Loucy (cell line): ENCODE data around the gene LIPN.

Experiments
- H2AFZ ChIP-seq: fragments of 200-600 bp; sonication (generic); 2 replicates; pipeline ENCODE4 v1.6.0; 2016; ENCODE audit warnings: antibody characterized with exemption, mild to moderate bottlenecking, low read length, moderate library complexity
- H3F3A ChIP-seq: fragments of 200-600 bp; 2 replicates; pipeline ENCODE4 v1.6.0; 2016; ENCODE audit warnings: antibody characterized with exemption, low read depth, mild to moderate bottlenecking
- H3K27me3 ChIP-seq: fragments of 200-600 bp; sonication (generic); 2 replicates; pipeline ENCODE4 v1.6.1; 2014; ENCODE audit warnings: low read length, mild to moderate bottlenecking; ENCODE audit not compliant: insufficient read depth, poor library complexity, severe bottlenecking
- H3K36me3 ChIP-seq: fragments of 200-600 bp; sonication (generic); 2 replicates; pipeline ENCODE4 v1.6.1; 2016; ENCODE audit warnings: low read length; ENCODE audit not compliant: insufficient read depth
- H3K4me1 ChIP-seq: fragments of 200-600 bp; sonication (generic); 2 replicates; pipeline ENCODE4 v1.5.1; 2014; ENCODE audit warnings: low read length, mild to moderate bottlenecking; ENCODE audit not compliant: insufficient read depth, poor library complexity, severe bottlenecking
- H3K4me2 ChIP-seq: fragments of 200-600 bp; sonication (generic); 2 replicates; pipeline ENCODE4 v1.6.0; 2014; ENCODE audit warnings: antibody characterized with exemption, low read length, low read depth, mild to moderate bottlenecking; ENCODE audit not compliant: poor library complexity, severe bottlenecking
- H3K4me3 ChIP-seq: fragments of 200-600 bp; sonication (generic); 2 replicates; pipeline ENCODE4 v1.5.1; 2014; ENCODE audit warnings: low read length, mild to moderate bottlenecking, mixed read lengths; ENCODE audit not compliant: poor library complexity, severe bottlenecking
- H3K79me2 ChIP-seq: fragments of 200-600 bp; sonication (generic); 2 replicates; pipeline ENCODE4 v1.6.1; 2014; ENCODE audit warnings: low read length; ENCODE audit not compliant: insufficient read depth
- H3K9ac ChIP-seq: fragments of 200-600 bp; sonication (generic); 2 replicates; pipeline ENCODE4 v1.6.0; 2014; ENCODE audit warnings: mild to moderate bottlenecking, low read depth, low read length, moderate library complexity; ENCODE audit not compliant: poor library complexity, severe bottlenecking
- H3K9me2 ChIP-seq: fragments of 200-600 bp; sonication (generic); replicated peaks from 2 replicates; pipeline ENCODE4 v1.6.1; 2016; ENCODE audit warnings: low read depth, low read length, mixed read lengths
- H3K9me3 ChIP-seq: fragments of 200-600 bp; sonication (generic); 2 replicates; pipeline ENCODE4 v1.6.1; 2014; ENCODE audit warnings: mild to moderate bottlenecking, antibody characterized with exemption, low read length, low read depth; ENCODE audit not compliant: insufficient read depth
- H4K20me1 ChIP-seq: fragments of 200-600 bp; sonication (generic); 2 replicates; pipeline ENCODE4 v1.6.0; 2014; ENCODE audit warnings: antibody characterized with exemption, low read length, mild to moderate bottlenecking; ENCODE audit not compliant: insufficient read depth, poor library complexity, severe bottlenecking
- CTCF ChIP-seq: fragments of 200-600 bp; sonication (generic); conservative IDR thresholded peaks from 2 replicates; pipeline ENCODE4 v1.5.1; 2014; ENCODE audit warnings: mild to moderate bottlenecking, antibody characterized with exemption, low read length
- EZH2phosphoT487 ChIP-seq: fragments of 200-600 bp; IDR thresholded peaks from 2 replicates; pipeline ENCODE4 v1.6.1; 2018; ENCODE audit warnings: antibody characterized with exemption, mild to moderate bottlenecking, moderate library complexity, borderline replicate concordance

Gene LIPN

GRCh38 chr10:88800152-88801125 lies 40.6 kb downstream of the LIPN start:
- no peak overlapping the region for H3K4me2 ChIP-seq
- H3K4me1 ChIP-seq, result peaks cover 4% of the 10 kb centered on the region
- no peaks in the 10 kb centered on the region for H3K27me3 ChIP-seq
- no peaks in the 10 kb centered on the region for H3K9me3 ChIP-seq
- no peak for TF ChIP-seq EZH2phosphoT487
- no peak for TF ChIP-seq CTCF
- H4K20me1 ChIP-seq, result no peaks in the 10 kb centered on the region
- no peak overlapping the region for H3K4me3 ChIP-seq
- no peaks in the 10 kb centered on the region for H3K36me3 ChIP-seq
- H2AFZ ChIP-seq, result no peak overlapping the region
- H3F3A ChIP-seq, result no peaks in the 10 kb centered on the region
- no peaks in the 10 kb centered on the region for H3K79me2 ChIP-seq
- no peak overlapping the region for H3K9ac ChIP-seq
- no peaks in the 10 kb centered on the region for H3K9me2 ChIP-seq

- H3K4me2 ChIP-seq, result no peak within 1 kb of the TSS
- no peak within 1 kb of the TSS for H2AFZ ChIP-seq
- no peaks in the 10 kb centered on the region for H3F3A ChIP-seq
- H3K9ac ChIP-seq, result no peak within 1 kb of the TSS
- TF ChIP-seq EZH2phosphoT487 (no peak), CTCF (no peak)
- no peaks in the 10 kb centered on the region for H3K9me3 ChIP-seq
- no peaks in the 10 kb centered on the region for H3K79me2 ChIP-seq
- no peaks in the 10 kb centered on the region for H4K20me1 ChIP-seq
- H3K36me3 ChIP-seq, result no peaks in the 10 kb centered on the region
- H3K27me3 ChIP-seq, result no peaks in the 10 kb centered on the region
- peaks cover 6% of the 10 kb centered on the region for H3K4me1 ChIP-seq
- no peak within 1 kb of the TSS for H3K4me3 ChIP-seq
- H3K9me2 ChIP-seq, result no peaks in the 10 kb centered on the region
These were observed 42.9 kb downstream of the LIPN start, which contains the start of gene LIPM for GRCh38 chr10:88802523-88803285. TSS of gene LIPM (plus strand) at chr10:88802730. CDS start at chr10:88802897, 167 bp downstream.

GRCh38 chr10:88803641-88804040 lies 43.8 kb downstream of the LIPN start:
- Histone ChIP-seq H2AFZ (no peak overlapping the region), H3K79me2 (no peaks in the 10 kb centered on the region), H3K9me2 (no peaks in the 10 kb centered on the region), H3K4me2 (no peak overlapping the region), H3K9me3 (no peaks in the 10 kb centered on the region), H3K4me1 (peaks cover 6% of the 10 kb centered on the region), H3K36me3 (no peaks in the 10 kb centered on the region), H3K27me3 (no peaks in the 10 kb centered on the region), H3F3A (no peaks in the 10 kb centered on the region), H4K20me1 (no peaks in the 10 kb centered on the region), H3K4me3 (no peak overlapping the region), H3K9ac (no peak overlapping the region)
- TF ChIP-seq EZH2phosphoT487 (no peak), CTCF (no peak)
